Common myeloid progenitor, CD34-positive (primary cell): ENCODE measurements around the gene DGKQ.

Experiments used
- CTCF ChIA-PET: fragments of 350-600 bp; sonication (Branson Sonifier 250); formaldehyde crosslinking; loops from one replicate; lab custom pipeline; 2021; ENCODE audit warnings: antibody characterized with exemption; lab: Charles Lee
- POLR2A ChIA-PET: fragments of 350-600 bp; sonication (Branson Sonifier 250); formaldehyde crosslinking; loops from one replicate; lab custom pipeline; 2021; ENCODE audit warnings: antibody characterized with exemption; lab: Charles Lee
- DNase-seq, 3 donors: peaks; one replicate each; pipeline versions ENCODE4 v3.0.0 to v3.0.0-alpha.2; 2013
- H3K27ac ChIP-seq, 2 experiments: 1 replicate in 1 of 2; 2 replicates in 1 of 2; pipeline ENCODE4 v1.7.0; 2013; ENCODE audit warnings: inconsistent platforms in 2 of 2, low read length in 2 of 2, mild to moderate bottlenecking in 2 of 2, low read depth in 1 of 2, moderate library complexity in 1 of 2; ENCODE audit not compliant: severe bottlenecking in 2 of 2, insufficient read depth in 1 of 2, poor library complexity in 1 of 2
- H3K27me3 ChIP-seq, 5 experiments: replicated peaks in 2 of 5; 1 replicate in 3 of 5; 2 replicates in 2 of 5; pipeline versions ENCODE4 v1.6.1 to v1.7.0; 2013; ENCODE audit warnings: low read length in 4 of 5, mild to moderate bottlenecking in 2 of 5, moderate library complexity in 2 of 5, inconsistent platforms in 1 of 5; ENCODE audit not compliant: insufficient read depth in 5 of 5, control insufficient read depth in 4 of 5
- H3K36me3 ChIP-seq, 4 experiments: 1 replicate in 2 of 4; 2 replicates in 2 of 4; pipeline versions ENCODE4 v1.6.1 to v1.7.0; 2013; ENCODE audit warnings: low read length in 3 of 4, control low read depth in 1 of 4, mild to moderate bottlenecking in 1 of 4; ENCODE audit not compliant: control insufficient read depth in 4 of 4, insufficient read depth in 4 of 4
- H3K4me1 ChIP-seq, 4 experiments: 1 replicate in 3 of 4; 2 replicates in 1 of 4; pipeline versions ENCODE4 v1.6.1 to v1.7.1; 2013; ENCODE audit warnings: low read length in 3 of 4, mild to moderate bottlenecking in 3 of 4, control low read depth in 1 of 4, inconsistent platforms in 1 of 4, moderate library complexity in 1 of 4; ENCODE audit not compliant: control insufficient read depth in 4 of 4, insufficient read depth in 4 of 4; ENCODE audit errors: control extremely low read depth in 1 of 4
- H3K4me3 ChIP-seq, 7 experiments: 1 replicate in 4 of 7; 2 replicates in 3 of 7; pipeline versions ENCODE4 v1.5.1 to v1.7.0; 2013; ENCODE audit warnings: mild to moderate bottlenecking in 7 of 7, low read length in 6 of 7, moderate library complexity in 6 of 7, inconsistent platforms in 2 of 7, low read depth in 2 of 7, control low read depth in 1 of 7; ENCODE audit not compliant: insufficient read depth in 4 of 7, control insufficient read depth in 1 of 7; ENCODE audit errors: extremely low read depth in 1 of 7
- H3K9me3 ChIP-seq, 5 experiments: 1 replicate in 4 of 5; 2 replicates in 1 of 5; pipeline versions ENCODE4 v1.6.1 to v1.7.1; 2013; ENCODE audit warnings: low read length in 4 of 5, mild to moderate bottlenecking in 2 of 5, inconsistent platforms in 1 of 5, low read depth in 1 of 5, moderate library complexity in 1 of 5; ENCODE audit not compliant: control insufficient read depth in 4 of 5, insufficient read depth in 2 of 5; ENCODE audit errors: control extremely low read depth in 1 of 5
- WGBS: methylation state at CpG from one replicate; pipeline ENCODE4 v1.1.5; 2013; ENCODE audit not compliant: insufficient coverage; 5-methylcytosine and 5-hydroxymethylcytosine counted together

The DGKQ gene

GRCh38 chr4:959338-960139 lies 13.8 kb downstream of the DGKQ start:
- Histone ChIP-seq H3K4me3 (no peak overlapping the region), H3K27ac (no peak overlapping the region), H3K36me3 (peaks cover 0 to 48% (median 26%) of the 10 kb centered on the region in 4 experiments), H3K4me1 (no peaks in the 10 kb centered on the region), H3K27me3 (no peaks in the 10 kb centered on the region), H3K9me3 (no peaks in the 10 kb centered on the region)
- POLR2A ChIA-PET: no interaction called here
- 95% methylated on average over 21 of the region's 24 CpGs for WGBS
- no peak for DNase-seq
- CTCF ChIA-PET: interaction anchor here (1.5 kb wide), 1 partner anchor 21 kb away, joined by 3 read pairs; no protein-coding TSS in a partner anchor

GRCh38 chr4:958696-959337 lies 14.6 kb downstream of the DGKQ start:
- no peak overlapping the region for H3K4me3 ChIP-seq
- POLR2A ChIA-PET: no interaction called here

DNA sequence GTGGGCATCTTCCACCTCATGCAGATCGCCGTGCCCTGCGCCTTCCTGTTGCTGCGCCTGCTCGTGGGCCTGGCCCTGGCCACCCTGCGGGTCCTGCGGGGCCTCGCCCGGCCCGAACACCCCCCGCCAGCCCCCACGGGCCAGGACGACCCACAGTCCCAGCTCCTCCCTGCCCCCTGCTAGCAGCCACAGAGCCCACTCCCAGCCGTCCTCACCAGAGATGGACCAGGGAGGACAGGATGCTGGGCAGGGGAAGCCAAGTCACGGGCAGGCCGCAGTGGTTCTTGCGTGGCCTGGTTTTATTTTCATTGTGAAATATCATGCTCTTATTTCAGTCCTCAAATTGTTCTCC lies 15.1 kb downstream of the DGKQ start:
- H3K9me3 ChIP-seq: no peaks in the 10 kb centered on the region
- H3K27me3 ChIP-seq: no peaks in the 10 kb centered on the region
- H3K4me1 ChIP-seq: no peaks in the 10 kb centered on the region
- ChIA-PET CTCF (no interaction called here), POLR2A (no interaction called here)
- peaks cover 0 to 52% (median 22%) of the 10 kb centered on the region in 4 experiments for H3K36me3 ChIP-seq
- no peak overlapping the region for H3K27ac ChIP-seq
- H3K4me3 ChIP-seq: no peak overlapping the region
- DNase-seq: no peak
- 94% methylated on average over 11 of the region's 17 CpGs for WGBS

More at GRCh38 chr4:958696-959337, 14.6 kb downstream of the DGKQ start:
- H3K36me3 ChIP-seq: peaks cover 0 to 51% (median 24%) of the 10 kb centered on the region in 4 experiments
- H3K27me3 ChIP-seq: no peaks in the 10 kb centered on the region
- DNase-seq: no peak
- no peaks in the 10 kb centered on the region for H3K9me3 ChIP-seq
- H3K4me1 ChIP-seq: no peaks in the 10 kb centered on the region
- CTCF ChIA-PET: no interaction called here
- 97% methylated on average over 15 of the region's 17 CpGs for WGBS
- no peak overlapping the region for H3K27ac ChIP-seq

GRCh38 chr4:957581-958313 lies 15.6 kb downstream of the DGKQ start:
- Histone ChIP-seq H3K4me1 (no peaks in the 10 kb centered on the region), H3K9me3 (no peaks in the 10 kb centered on the region), H3K27ac (no peak overlapping the region), H3K4me3 (no peak overlapping the region), H3K36me3 (peaks cover 0 to 46% (median 22%) of the 10 kb centered on the region in 4 experiments), H3K27me3 (no peaks in the 10 kb centered on the region)
- CTCF ChIA-PET: no interaction called here
- POLR2A ChIA-PET: no interaction called here
- 93% methylated on average over 41 of the region's 45 CpGs for WGBS
- no peak for DNase-seq

DNA sequence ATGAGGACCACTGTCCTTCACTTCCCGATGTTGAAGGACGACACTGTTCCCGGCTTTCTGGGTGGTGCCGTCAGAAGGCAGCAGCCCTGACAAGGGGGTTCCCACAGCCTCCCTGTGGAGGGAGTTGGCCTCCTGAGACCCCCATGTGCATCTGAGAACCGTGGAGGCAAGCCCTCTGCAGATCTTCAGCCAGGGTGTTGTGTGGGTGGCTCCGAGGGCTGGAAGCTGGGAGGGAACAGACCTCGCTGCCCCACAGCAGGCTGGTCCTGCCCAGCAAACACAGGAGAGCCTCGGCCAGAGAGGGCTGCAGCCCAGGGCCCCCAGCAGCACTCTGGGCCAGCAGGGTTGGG lies 16.2 kb downstream of the DGKQ start:
- 100% methylated on average over 7 of the region's 8 CpGs for WGBS
- DNase-seq: no peak
- Histone ChIP-seq H3K4me1 (no peaks in the 10 kb centered on the region), H3K27ac (no peak overlapping the region), H3K36me3 (peaks cover 0 to 45% (median 20%) of the 10 kb centered on the region in 4 experiments), H3K9me3 (no peaks in the 10 kb centered on the region), H3K4me3 (no peak overlapping the region), H3K27me3 (no peaks in the 10 kb centered on the region)
- POLR2A ChIA-PET: no interaction called here
- CTCF ChIA-PET: no interaction called here

DNA sequence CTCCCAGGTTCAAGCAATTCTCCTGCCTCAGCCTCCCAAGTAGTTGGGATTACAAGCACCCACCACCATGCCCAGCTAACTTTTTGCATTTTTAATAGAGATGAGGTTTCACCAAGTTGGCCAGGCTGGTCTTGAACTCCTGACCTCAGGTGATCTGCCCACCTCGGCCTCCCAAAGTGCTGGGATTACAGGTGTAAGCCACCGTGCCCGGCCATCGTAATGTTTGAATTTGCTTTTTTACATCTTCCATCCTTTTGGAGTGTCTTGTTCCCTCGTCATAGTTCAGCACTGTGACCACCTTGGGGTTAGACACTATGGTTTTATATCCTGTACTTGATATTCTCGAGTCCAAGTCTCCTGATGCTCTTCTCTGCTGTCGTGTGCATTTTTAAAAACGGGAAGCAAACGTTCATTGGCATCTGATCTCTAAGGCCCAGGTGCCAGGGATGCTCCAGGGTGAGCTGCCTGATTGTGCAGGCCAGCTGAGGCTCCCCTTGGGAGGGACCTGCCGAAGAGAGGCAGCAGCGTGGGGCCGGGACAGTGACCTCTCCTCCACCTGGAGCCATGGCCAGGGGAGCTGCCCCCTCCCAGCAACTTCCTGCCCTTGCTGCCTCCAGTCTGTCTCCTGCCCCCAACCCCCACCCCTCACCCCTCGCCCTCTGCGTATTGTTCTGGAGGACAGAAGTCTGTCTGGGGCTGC lies 16.7 kb downstream of the DGKQ start:
- Histone ChIP-seq H3K36me3 (peaks cover 0 to 42% (median 20%) of the 10 kb centered on the region in 4 experiments), H3K4me1 (no peaks in the 10 kb centered on the region)
- 83% methylated on average over 8 of the region's 14 CpGs for WGBS

More for the DNA sequence above, 16.7 kb downstream of the DGKQ start:
- no peak overlapping the region for H3K4me3 ChIP-seq
- CTCF ChIA-PET: no interaction called here
- no peaks in the 10 kb centered on the region for H3K9me3 ChIP-seq
- H3K27me3 ChIP-seq: no peaks in the 10 kb centered on the region
- POLR2A ChIA-PET: no interaction called here
- DNase-seq: no peak
- H3K27ac ChIP-seq: no peak overlapping the region
